ENCODE data around the gene GINS2. TPM values are rescaled to one million over a fixed set of nuclear protein-coding genes. Genes with fewer than 3 reads are reported as not detected.

Gene GINS2
- total RNA-seq, 1 experiment from 2014 or later = 11.3 TPM

GRCh38 chr16:85699628-85700027 is 10.9 kb upstream of the GINS2 start:
- CTCF ChIA-PET = interaction anchor here (0.5 kb wide), 1 partner anchor 1599 kb away, joined by 3 read pairs; no protein-coding TSS in a partner anchor
- Mint-ChIP-seq H3K27me3 (ENCODE audit: insufficient read depth, unreplicated experiment) (no peaks in the 10 kb centered on the region), H3K36me3 (ENCODE audit: insufficient read depth, unreplicated experiment) (peaks cover 7% of the 10 kb centered on the region), H3K4me3 (ENCODE audit: unreplicated experiment) (no peak overlapping the region), H3K27ac (ENCODE audit: low read depth, unreplicated experiment) (no peak overlapping the region), H3K4me1 (ENCODE audit: insufficient read depth, unreplicated experiment) (no peaks in the 10 kb centered on the region), H3K9me3 (ENCODE audit: unreplicated experiment) (no peaks in the 10 kb centered on the region)
- TF ChIP-seq, protein P1, sequence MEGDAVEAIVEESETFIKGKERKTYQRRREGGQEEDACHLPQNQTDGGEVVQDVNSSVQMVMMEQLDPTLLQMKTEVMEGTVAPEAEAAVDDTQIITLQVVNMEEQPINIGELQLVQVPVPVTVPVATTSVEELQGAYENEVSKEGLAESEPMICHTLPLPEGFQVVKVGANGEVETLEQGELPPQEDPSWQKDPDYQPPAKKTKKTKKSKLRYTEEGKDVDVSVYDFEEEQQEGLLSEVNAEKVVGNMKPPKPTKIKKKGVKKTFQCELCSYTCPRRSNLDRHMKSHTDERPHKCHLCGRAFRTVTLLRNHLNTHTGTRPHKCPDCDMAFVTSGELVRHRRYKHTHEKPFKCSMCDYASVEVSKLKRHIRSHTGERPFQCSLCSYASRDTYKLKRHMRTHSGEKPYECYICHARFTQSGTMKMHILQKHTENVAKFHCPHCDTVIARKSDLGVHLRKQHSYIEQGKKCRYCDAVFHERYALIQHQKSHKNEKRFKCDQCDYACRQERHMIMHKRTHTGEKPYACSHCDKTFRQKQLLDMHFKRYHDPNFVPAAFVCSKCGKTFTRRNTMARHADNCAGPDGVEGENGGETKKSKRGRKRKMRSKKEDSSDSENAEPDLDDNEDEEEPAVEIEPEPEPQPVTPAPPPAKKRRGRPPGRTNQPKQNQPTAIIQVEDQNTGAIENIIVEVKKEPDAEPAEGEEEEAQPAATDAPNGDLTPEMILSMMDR (IDR thresholded peaks at IDR 0.05; ENCODE audit: unreplicated experiment) = no peak
- DNase-seq (ENCODE audit: unreplicated experiment) = peak; percentile 49
- intact Hi-C loops (cut with micrococcal nuclease) = no loop called here
- POLR2A ChIA-PET = no interaction called here
- BruUV-seq (replicated peaks) = no TSS peak

- POLR2A ChIA-PET = interaction anchor here (0.6 to 0.7 kb wide), 3 partner anchors 8 to 1582 kb away, joined by 3 read pairs; partner anchors contain the start of gene MBTPS1
- DNase-seq (ENCODE audit: unreplicated experiment) = no peak
- TF ChIP-seq, protein P1 (IDR thresholded peaks at IDR 0.05; ENCODE audit: unreplicated experiment) = no peak
- H3K27me3 Mint-ChIP-seq (ENCODE audit: insufficient read depth, unreplicated experiment) = no peaks in the 10 kb centered on the region
- H3K27ac Mint-ChIP-seq (ENCODE audit: low read depth, unreplicated experiment) = no peak overlapping the region
- H3K36me3 Mint-ChIP-seq (ENCODE audit: insufficient read depth, unreplicated experiment) = peaks cover 7% of the 10 kb centered on the region
- BruUV-seq (replicated peaks) = no TSS peak
- CTCF ChIA-PET = interaction anchor here (0.5 to 0.7 kb wide), 2 partner anchors 13 to 1599 kb away, joined by 3 read pairs; no protein-coding TSS in a partner anchor
- intact Hi-C loops (cut with micrococcal nuclease) = no loop called here
- no peaks in the 10 kb centered on the region for H3K9me3 Mint-ChIP-seq (ENCODE audit: unreplicated experiment)
- H3K4me1 Mint-ChIP-seq (ENCODE audit: insufficient read depth, unreplicated experiment) = no peaks in the 10 kb centered on the region
- H3K4me3 Mint-ChIP-seq (ENCODE audit: unreplicated experiment) = no peak overlapping the region
Observed at GRCh38 chr16:85698935-85699558, 10.3 kb upstream of the GINS2 start.

DNA sequence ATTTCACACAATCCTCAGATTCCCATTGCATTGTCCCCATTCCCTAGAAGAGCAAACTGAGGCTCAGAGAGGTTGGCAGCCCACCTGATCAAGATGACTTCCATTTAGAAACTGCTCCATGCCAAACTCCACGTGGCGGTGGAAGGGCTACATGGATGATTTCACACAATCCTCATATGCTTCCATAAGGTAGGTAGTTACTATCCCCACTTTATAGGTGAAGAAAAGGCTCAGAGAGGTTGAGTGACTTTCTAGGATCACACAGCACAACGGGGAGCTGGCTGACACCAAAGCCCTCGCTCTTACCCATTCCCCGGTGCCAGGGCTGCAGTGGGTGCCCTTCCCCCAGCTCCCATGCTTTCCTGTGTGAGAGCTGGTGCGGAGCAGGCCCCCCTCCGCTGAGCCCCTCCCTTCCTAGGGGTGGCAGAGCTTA is 9.7 kb upstream of the GINS2 start:
- no peak overlapping the region for H3K4me3 Mint-ChIP-seq (ENCODE audit: unreplicated experiment)
- H3K4me1 Mint-ChIP-seq (ENCODE audit: insufficient read depth, unreplicated experiment) = no peaks in the 10 kb centered on the region
- CTCF ChIA-PET = interaction anchor here (0.7 kb wide), 1 partner anchor 13 kb away, joined by 3 read pairs; no protein-coding TSS in a partner anchor
- POLR2A ChIA-PET = interaction anchor here (0.6 to 0.7 kb wide), 2 partner anchors 8 to 23 kb away, joined by 3 read pairs; no protein-coding TSS in a partner anchor
- TF ChIP-seq, protein P1 (IDR thresholded peaks at IDR 0.05; ENCODE audit: unreplicated experiment) = no peak
- no TSS peak for BruUV-seq (replicated peaks)
- H3K27me3 Mint-ChIP-seq (ENCODE audit: insufficient read depth, unreplicated experiment) = no peaks in the 10 kb centered on the region
- peaks cover 7% of the 10 kb centered on the region for H3K36me3 Mint-ChIP-seq (ENCODE audit: insufficient read depth, unreplicated experiment)
- no peak for DNase-seq (ENCODE audit: unreplicated experiment)
- intact Hi-C loops (cut with micrococcal nuclease) = no loop called here
- H3K27ac Mint-ChIP-seq (ENCODE audit: low read depth, unreplicated experiment) = no peak overlapping the region
- no peaks in the 10 kb centered on the region for H3K9me3 Mint-ChIP-seq (ENCODE audit: unreplicated experiment)

DNA sequence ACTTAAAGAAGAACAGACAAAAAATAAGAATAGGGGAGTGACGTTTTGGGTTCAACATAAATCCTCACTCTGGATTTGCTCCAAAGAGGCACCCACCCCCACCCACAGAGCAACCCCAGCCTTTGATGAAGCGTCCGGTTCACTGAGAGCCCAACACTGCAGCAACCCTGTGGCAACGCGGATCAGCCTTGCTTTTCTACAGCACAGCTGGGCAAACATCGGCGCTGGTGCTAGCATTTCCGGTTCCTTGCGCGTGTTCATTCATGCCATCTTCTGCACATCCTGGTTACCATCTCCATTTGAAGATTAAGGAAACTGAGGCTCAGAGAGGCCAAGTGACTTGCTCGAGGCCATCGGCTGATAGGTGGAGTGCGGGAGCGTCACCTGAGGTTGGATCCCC is 8.7 kb upstream of the GINS2 start:
- CTCF ChIA-PET = interaction anchor here (0.8 kb wide), 1 partner anchor 390 kb away, joined by 3 read pairs; no protein-coding TSS in a partner anchor

More for the DNA sequence above, 8.7 kb upstream of the GINS2 start:
- TF ChIP-seq, protein P1 (IDR thresholded peaks at IDR 0.05; ENCODE audit: unreplicated experiment) = no peak
- POLR2A ChIA-PET = interaction anchor here (0.7 kb wide), 1 partner anchor 214 kb away, joined by 3 read pairs; no protein-coding TSS in a partner anchor
- intact Hi-C loops (cut with micrococcal nuclease) = no loop called here
- BruUV-seq (replicated peaks) = no TSS peak
- Mint-ChIP-seq H3K4me1 (ENCODE audit: insufficient read depth, unreplicated experiment) (no peaks in the 10 kb centered on the region), H3K27me3 (ENCODE audit: insufficient read depth, unreplicated experiment) (no peaks in the 10 kb centered on the region), H3K9me3 (ENCODE audit: unreplicated experiment) (no peaks in the 10 kb centered on the region), H3K36me3 (ENCODE audit: insufficient read depth, unreplicated experiment) (peaks cover 2% of the 10 kb centered on the region), H3K4me3 (ENCODE audit: unreplicated experiment) (no peak overlapping the region), H3K27ac (ENCODE audit: low read depth, unreplicated experiment) (no peak overlapping the region)
- DNase-seq (ENCODE audit: unreplicated experiment) = no peak
